Cardiac septum (tissue), 1 donor: ENCODE data around the gene SPOPL. TPM values are rescaled to one million over a fixed set of nuclear protein-coding genes. Genes with fewer than 3 reads are reported as not detected.
"Not testable (repeated sequence)": the region's sequence is repeated elsewhere in the genome, so short reads cannot be mapped to it uniquely, and the experiment has no call there.

Experiments
- DNase-seq: peaks from one replicate; pipeline ENCODE4 v3.0.0-alpha.2; 2020; ENCODE audit warnings: low spot score
- intact Hi-C: fragments of 100-400 bp; cut with DNase I; formaldehyde crosslinking; loops from one replicate; pipeline ENCODE4 v1.14.0; 2022
- long read RNA-seq: library from polyadenylated mRNA; unstranded; transcript quantifications from one replicate; pipeline ENCODE4 v2.0.0, GENCODE V29; 2021
- total RNA-seq: library from RNA; stranded (reverse); fragmentation: NEBNext Ultra II Directional; extraction: Animal tissue kit (Norgen Biotek cat#: 25700); gene quantifications from one replicate; pipeline ENCODE4 v1.2.1, GENCODE V29; 2021
- donor health status: DM: no; HTN: no; CAD: no.

The SPOPL gene
- total RNA-seq, result 15.4 TPM
- long read RNA-seq, full-length matches to known transcripts, result 6 of 12 reads
- long read RNA-seq, partial matches to known transcripts, result 2 of 12 reads
- long read RNA-seq, other reads (novel, unspliced or antisense), result 4 of 12 reads

- intact Hi-C loops, result loop anchor here (5.0 to 10.0 kb wide), 2 partner anchors 203 to 534 kb away; no protein-coding TSS in a partner anchor
- peak; percentile 97 for DNase-seq
Measured at GRCh38 chr2:138501425-138502254, at the start of gene SPOPL. TSS of gene SPOPL (plus strand) at chr2:138501770. CDS start at chr2:138550217, 48,447 bp downstream.

- no peak for DNase-seq
- intact Hi-C loops, result no loop called here
Measured at GRCh38 chr2:138452324-138452723, 49.2 kb upstream of the SPOPL start.

- DNase-seq, result no peak
- intact Hi-C loops, result no loop called here
Measured at GRCh38 chr2:138453815-138454214, 47.8 kb upstream of the SPOPL start.

DNA sequence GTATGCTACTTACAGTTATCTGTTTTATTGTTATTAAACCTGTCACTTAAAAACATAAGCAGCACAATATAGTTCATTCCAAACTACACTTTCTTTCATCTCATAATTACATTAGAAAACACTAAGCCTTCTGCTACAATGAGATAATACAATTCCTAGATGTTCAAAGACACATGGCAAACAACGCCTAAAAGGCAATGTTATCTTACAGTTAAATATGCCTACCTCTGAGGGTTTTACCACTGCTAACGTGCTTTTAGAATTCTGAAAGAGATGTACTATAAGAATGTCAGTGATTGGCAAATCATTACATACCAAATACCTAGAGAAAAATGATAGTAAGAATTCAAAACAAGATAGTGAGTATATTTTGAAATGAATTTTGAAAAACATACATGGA is 46.8 kb upstream of the SPOPL start:
- intact Hi-C loops, result no loop called here
- no peak for DNase-seq

GRCh38 chr2:138455275-138455674 is 46.3 kb upstream of the SPOPL start:
- intact Hi-C loops, result no loop called here
- no peak for DNase-seq

- intact Hi-C loops, result no loop called here
- DNase-seq, result no peak
Measured at GRCh38 chr2:138455691-138456090, 45.9 kb upstream of the SPOPL start.

- intact Hi-C loops, DNase-seq: not testable (repeated sequence)
Measured at GRCh38 chr2:138462689-138463088, 38.9 kb upstream of the SPOPL start.

DNA sequence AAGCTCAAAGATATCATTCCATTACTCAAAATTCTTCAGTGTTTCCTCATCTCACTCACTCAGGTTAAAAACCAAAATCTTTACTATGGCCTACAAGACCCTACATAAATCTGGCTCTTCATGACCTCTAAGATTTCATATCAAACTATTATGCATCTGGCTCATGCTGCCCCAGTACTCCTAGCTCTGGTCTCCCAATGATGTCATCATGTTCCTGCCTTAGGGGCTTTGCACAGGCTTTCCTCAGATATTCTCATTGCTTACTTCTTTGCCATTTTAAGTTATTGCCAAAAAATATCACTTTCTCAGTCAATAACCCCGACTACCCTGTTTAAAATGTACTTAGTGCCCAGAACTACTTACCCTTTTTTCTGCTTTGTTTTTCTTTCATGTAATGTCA is 33.0 kb upstream of the SPOPL start:
- intact Hi-C loops, result no loop called here
- no peak for DNase-seq

DNA sequence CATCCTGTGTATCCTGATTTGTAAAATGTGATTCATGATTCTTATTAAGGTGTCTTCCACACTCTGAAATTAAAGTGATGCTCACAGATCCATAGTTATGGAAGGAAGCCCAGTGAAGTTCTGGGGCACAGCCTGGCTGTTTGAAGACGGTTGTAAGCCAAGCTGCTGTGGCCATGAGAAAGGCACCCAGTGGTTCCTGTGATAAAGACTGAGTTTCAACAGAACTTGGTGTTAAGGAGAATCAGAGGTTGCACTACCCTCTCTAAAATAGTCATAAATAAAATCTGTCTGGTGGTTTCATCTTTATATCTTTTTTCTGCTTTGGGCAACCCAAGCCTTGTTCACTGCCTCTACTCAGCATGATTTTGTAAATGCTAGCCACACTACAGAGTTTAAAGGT is 32.2 kb upstream of the SPOPL start:
- intact Hi-C loops, result no loop called here
- DNase-seq, result no peak

DNA sequence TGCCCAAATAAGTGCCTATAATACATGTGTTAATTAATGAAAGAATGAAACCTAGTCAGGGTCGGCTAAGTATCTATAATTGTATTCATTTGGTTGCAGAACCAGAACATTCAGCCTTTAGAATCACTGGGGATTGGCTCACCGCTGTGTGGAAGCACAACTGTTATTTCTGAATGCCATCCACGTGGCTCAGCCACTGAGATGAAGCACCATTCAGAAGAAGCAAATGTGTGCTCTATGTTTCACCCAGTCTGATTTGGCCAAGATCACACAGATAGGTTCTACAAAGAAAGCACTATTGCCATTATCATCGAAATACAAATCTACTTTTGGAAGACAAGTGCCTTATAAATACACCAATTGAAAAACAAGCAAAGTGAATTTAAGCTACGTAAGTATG is 30.6 kb upstream of the SPOPL start:
- intact Hi-C loops, result no loop called here
- DNase-seq, result no peak

- no peak for DNase-seq
- intact Hi-C loops, result no loop called here
Measured at GRCh38 chr2:138474100-138474825, 27.3 kb upstream of the SPOPL start.

DNA sequence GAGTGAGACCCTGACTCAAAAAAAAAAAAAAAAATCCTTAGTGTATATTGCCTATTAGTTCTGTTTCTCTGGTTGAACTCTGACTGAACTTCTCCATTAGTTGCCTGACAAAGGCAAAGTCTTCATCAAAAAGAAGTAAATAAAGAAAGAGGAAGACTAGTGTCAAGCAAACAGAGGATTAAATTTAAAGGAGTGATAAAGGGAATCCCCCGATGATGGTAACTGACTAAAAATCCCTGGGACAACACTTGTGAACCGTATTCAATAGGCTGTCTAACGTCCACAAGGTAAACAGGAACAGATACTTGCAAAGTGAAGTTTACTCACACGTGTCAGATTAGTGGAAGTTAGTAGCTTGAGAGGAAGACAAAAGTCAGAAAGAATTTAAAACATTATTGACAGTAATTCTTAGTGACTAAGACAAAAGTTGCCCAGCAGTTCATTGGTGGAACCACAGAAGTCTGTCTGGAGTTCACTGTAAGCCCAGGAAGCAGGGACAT is 26.2 kb upstream of the SPOPL start:
- intact Hi-C loops, result no loop called here
- DNase-seq, result no peak

GRCh38 chr2:138476186-138476585 is 25.4 kb upstream of the SPOPL start:
- DNase-seq, result no peak
- intact Hi-C loops, result no loop called here

DNA sequence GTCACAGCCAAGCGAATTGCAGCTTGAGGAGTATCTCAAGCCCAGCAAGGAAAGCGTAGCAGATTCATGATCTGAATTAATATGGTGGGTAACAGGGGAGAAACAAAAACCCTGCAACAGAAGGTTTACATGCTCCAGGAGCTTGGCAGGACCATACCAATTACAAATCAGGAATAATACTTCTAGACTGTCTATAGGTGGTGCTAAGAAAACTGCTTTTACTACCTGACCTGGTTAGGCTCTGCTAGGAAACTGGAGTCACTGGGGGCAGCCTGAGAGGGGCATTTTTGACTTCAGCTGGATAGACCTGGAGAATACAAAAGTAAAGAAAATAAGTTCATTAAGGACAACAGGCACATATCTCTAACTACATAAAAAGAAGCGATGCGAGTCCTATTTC is 24.6 kb upstream of the SPOPL start:
- no peak for DNase-seq
- intact Hi-C loops, result no loop called here

GRCh38 chr2:138482796-138483195 is 18.8 kb upstream of the SPOPL start:
- intact Hi-C loops, result not testable (repeated sequence)

DNA sequence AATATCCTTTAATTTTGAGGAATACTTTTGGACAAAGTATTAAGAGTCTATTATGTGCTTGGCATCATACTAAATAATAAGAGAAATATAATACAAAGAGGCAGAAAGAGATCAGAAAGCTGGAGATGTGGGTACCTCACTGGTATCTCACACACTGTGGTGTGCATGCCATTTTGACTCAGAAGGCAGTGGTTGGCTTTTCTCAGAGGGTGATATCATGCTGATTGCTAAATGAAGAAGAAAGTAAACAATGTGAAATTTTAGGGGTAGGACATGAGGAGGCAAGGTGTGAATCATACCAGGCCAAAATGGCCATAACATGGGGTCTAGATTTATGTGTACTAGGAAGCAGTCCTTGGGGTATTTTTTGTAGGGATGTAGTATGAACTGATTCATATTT is 16.6 kb upstream of the SPOPL start:
- intact Hi-C loops, result no loop called here
- no peak for DNase-seq

More at GRCh38 chr2:138482796-138483195, 18.8 kb upstream of the SPOPL start:
- DNase-seq, result not testable (repeated sequence)

GRCh38 chr2:138486363-138487198 is 15.0 kb upstream of the SPOPL start:
- no peak for DNase-seq
- intact Hi-C loops, result no loop called here

- intact Hi-C loops, result loop anchor here (10.0 kb wide), 1 partner anchor 294 kb away; the partner anchor contains the start of gene NXPH2
- DNase-seq, result no peak
Measured at GRCh38 chr2:138490673-138491494, 10.7 kb upstream of the SPOPL start.

DNA sequence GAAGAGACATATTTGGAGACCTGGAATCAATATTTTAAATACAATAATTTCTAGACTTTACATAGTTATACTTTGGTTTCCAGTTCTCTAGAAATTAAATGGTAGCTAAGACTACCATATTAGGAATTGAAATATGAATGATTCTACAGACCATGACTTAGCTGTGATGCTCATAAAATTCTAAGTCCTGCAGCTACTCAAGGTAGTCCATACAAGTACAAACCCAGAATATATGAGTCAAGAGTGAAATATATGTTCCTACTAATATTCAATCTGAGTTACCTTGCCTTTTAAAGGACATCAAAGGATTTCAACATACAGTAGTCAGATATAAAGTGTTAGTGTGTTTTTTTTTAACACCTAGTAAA is 10.1 kb upstream of the SPOPL start:
- no peak for DNase-seq
- intact Hi-C loops, result loop anchor here (10.0 kb wide), 1 partner anchor 293 kb away; the partner anchor contains the start of gene NXPH2
